ENCODE measurements around the gene TMEM87B.

DNA sequence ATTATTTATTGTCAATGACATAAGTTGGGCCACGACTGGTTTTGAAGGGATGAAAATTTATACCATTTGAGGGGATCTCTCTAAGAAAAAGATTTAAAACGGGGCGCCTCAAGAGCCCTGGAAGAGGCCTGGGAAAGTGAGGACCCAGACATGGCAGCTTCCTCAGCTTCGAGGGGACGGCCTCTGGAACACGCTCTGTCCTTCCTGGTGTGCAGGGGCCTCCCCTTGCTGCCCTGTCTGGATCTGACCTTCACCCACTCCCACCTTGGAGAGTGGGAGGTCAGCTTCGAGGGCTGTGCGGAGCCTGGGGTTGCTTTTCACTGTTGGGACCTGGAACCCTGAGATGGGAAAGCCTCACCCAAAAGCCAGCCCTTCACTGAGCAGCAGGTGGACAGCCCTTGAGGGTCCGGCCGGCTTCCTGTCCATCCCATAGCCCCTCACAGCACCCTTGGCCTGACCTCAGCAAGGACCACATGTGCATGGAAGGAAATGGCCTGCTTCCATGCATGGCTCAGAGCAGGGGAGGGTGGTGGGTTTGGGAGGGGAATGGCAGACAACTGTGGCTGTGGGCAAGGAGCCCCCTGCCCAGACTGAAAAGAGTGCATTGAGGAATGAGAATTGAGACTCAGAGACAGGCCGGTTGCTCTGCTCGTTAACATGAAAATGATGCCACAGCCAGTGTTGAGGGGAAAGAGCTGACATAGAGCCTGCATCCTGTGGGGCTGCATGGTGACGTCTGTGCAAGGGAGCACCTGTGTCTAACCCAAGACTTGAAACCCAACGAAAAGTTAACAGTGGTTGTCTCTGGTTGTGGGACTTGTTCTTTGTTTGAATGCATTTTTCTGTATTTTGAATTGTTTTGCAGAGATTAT is 99.4 kb downstream of the TMEM87B start:
- no peak for TF ChIP-seq POLR2AphosphoS5 (IDR thresholded peaks at IDR 0.05)
- no peak for TF ChIP-seq POLR2A (IDR thresholded peaks at IDR 0.05)
- TF ChIP-seq, protein P1, sequence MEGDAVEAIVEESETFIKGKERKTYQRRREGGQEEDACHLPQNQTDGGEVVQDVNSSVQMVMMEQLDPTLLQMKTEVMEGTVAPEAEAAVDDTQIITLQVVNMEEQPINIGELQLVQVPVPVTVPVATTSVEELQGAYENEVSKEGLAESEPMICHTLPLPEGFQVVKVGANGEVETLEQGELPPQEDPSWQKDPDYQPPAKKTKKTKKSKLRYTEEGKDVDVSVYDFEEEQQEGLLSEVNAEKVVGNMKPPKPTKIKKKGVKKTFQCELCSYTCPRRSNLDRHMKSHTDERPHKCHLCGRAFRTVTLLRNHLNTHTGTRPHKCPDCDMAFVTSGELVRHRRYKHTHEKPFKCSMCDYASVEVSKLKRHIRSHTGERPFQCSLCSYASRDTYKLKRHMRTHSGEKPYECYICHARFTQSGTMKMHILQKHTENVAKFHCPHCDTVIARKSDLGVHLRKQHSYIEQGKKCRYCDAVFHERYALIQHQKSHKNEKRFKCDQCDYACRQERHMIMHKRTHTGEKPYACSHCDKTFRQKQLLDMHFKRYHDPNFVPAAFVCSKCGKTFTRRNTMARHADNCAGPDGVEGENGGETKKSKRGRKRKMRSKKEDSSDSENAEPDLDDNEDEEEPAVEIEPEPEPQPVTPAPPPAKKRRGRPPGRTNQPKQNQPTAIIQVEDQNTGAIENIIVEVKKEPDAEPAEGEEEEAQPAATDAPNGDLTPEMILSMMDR (IDR thresholded peaks at IDR 0.05), result no peak
